ENCODE measurements around the gene EEFSEC.

Gene EEFSEC

DNA sequence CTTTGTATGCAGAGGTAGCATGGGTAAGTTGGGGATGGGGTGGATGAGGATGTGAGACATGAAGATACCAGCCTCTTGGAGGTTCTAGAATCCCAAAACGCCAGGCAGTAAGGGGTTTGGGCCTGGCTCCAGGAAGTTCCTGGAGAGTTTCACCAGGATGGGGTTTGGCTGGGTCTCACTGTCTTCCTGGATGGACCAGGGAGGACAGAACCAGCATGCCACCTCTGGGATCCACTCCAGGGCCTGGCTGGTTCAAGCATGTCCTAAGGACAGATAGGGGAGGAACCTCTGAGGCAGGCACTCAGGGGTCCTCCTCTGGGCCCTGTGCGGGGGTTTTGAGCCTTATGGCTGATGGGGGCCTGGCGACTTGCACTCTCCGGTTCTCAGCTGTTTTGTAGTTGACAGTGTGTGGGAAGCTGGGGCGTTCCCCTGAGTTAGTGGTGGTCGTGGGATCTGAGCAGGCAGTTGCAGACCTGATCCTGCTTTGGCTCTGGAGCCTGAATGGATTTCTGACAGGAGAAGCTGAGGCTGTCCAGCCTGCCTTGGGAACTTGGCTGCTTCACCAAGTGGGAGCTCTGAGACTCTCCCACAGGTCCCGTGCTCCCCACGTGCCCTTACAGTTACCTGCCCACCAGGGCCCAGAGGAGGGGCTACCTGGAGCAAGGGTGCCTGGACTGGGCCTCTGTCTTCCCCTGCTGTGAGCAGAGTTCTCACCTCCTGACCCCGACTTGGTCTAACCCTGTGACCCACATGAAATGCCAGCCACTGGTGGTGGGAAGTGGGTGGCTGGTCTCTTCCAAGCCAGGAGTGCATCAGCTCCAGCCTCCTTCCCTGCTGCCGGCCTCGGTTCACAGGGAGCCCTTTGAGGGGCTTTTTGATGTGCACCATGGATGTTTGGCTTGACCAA, 128.4 kb downstream of the EEFSEC start:
- Histone ChIP-seq H3K9me3 (no peaks in the 10 kb centered on the region), H4K20me1 (peaks cover 16% of the 10 kb centered on the region), H3K9ac (no peak overlapping the region), H3K4me1 (no peaks in the 10 kb centered on the region), H3K27me3 (no peaks in the 10 kb centered on the region), H3K4me2 (no peak overlapping the region), H3K4me3 (no peak overlapping the region), H3K36me3 (peaks cover 22% of the 10 kb centered on the region; the same call in 1 of the 2 replicates), H3K27ac (no peak overlapping the region)
- TF ChIP-seq Cebpa-rat (IDR thresholded peaks at IDR 0.05), result no peak

GRCh38 chr3:128282380-128283196, 129.3 kb downstream of the EEFSEC start:
- Histone ChIP-seq H3K9ac (no peak overlapping the region), H3K27ac (no peak overlapping the region), H4K20me1 (peaks cover 14% of the 10 kb centered on the region), H3K4me3 (no peak overlapping the region), H3K9me3 (no peaks in the 10 kb centered on the region), H3K27me3 (no peaks in the 10 kb centered on the region), H3K4me2 (no peak overlapping the region), H3K4me1 (no peaks in the 10 kb centered on the region), H3K36me3 (peaks cover 22% of the 10 kb centered on the region; the same call in 1 of the 2 replicates)
- no peak for TF ChIP-seq Cebpa-rat (IDR thresholded peaks at IDR 0.05)

GRCh38 chr3:128283421-128283820, 130.1 kb downstream of the EEFSEC start:
- Histone ChIP-seq H3K9ac (no peak overlapping the region), H3K27ac (no peak overlapping the region), H4K20me1 (peaks cover 8% of the 10 kb centered on the region; the same call in 1 of the 2 replicates), H3K4me1 (no peaks in the 10 kb centered on the region), H3K27me3 (no peaks in the 10 kb centered on the region), H3K36me3 (peaks cover 22% of the 10 kb centered on the region; the same call in 1 of the 2 replicates), H3K9me3 (no peaks in the 10 kb centered on the region), H3K4me3 (no peak overlapping the region), H3K4me2 (no peak overlapping the region)
- no peak for TF ChIP-seq Cebpa-rat (IDR thresholded peaks at IDR 0.05)

DNA sequence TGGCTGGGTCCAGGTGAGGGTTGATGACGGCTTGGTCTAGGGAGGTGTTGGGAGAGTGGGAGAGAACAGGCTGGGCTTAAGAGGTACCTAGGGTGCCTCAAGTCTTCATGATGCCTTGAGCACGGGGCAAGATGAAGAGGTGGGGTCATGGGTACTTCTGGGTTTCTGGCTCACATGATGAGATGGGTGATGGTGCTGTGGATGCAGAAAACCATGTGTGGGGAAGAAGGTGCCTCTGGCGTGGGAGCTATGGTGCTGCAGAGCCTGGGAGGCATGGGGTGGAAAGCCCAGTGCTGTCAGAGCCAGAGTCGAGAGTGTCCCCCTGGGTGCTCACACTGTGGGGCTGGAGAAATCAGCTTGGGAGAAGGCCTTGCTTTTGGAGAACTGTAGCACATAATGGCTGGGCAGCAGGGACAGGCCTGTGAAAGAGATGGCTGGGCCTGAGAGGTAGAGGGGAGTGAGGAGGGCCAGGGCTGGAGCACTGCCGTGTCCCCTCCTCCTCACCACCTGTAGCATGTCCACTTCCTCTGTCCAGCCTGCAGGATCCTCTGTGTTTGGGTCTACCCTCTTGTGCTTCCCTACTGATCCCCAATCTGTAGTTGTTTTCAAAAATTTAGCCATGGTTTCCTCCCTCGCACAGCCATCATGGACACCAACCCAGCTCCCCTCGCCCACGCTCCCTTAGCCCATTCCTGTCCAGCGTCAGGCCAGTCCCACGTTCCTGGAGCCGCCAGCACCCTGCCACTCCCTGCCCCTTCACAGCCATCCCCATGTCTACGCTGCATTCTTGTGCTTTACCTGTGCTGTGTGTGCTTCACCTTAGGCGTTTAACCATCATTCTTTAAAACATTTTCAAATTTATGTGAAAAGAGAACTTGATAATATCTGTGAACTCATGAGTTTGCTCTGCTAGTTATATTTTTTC, 132.0 kb downstream of the EEFSEC start:
- Histone ChIP-seq H3K36me3 (peaks cover 33% of the 10 kb centered on the region), H3K4me3 (no peak overlapping the region), H4K20me1 (peaks cover 18% of the 10 kb centered on the region; the same call in 1 of the 2 replicates), H3K9me3 (peaks cover 2% of the 10 kb centered on the region; the same call in 1 of the 2 replicates), H3K4me1 (no peaks in the 10 kb centered on the region), H3K9ac (no peak overlapping the region), H3K4me2 (no peak overlapping the region), H3K27me3 (no peaks in the 10 kb centered on the region), H3K27ac (no peak overlapping the region)
- TF ChIP-seq Cebpa-rat (IDR thresholded peaks at IDR 0.05), result no peak

DNA sequence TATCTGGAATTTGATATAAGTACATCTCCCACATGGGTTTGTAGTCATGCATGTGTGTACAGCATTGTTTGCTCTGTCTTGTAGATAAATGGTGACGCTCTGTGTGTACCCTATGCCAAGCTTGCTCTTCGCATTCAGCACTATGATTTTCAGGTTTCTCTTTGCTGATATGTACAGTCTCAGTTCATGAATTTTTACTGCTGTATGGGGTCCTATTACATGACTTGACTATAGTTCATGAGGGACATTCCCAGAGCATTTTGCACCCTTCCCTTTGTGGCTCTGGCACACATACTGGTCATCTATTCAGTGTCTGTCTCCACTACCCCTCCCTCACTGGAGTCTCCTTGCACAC, 132.7 kb downstream of the EEFSEC start:
- Histone ChIP-seq H3K36me3 (peaks cover 33% of the 10 kb centered on the region), H3K4me3 (no peak overlapping the region)
- no peak for TF ChIP-seq Cebpa-rat (IDR thresholded peaks at IDR 0.05)

DNA sequence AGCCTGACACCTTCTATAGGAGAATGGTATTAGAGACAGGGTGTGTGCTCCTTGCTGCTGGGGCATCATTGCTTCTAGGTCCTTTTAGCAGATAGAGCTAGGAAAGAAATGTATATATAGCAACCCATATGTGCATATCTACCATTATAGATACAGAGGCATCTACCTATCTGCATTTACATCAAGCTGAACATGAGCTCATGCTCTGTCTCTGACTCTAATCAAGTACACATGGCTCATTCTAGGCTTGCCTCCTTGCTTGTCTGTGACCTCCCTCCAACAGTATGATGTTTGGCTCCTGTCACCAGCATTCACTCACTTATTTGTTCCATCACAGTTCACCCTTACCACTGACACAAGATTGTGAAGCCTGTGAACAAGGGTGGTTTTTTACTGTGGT, 133.4 kb downstream of the EEFSEC start:
- Histone ChIP-seq H3K36me3 (peaks cover 33% of the 10 kb centered on the region), H3K4me2 (no peak overlapping the region), H3K9ac (no peak overlapping the region), H3K4me1 (no peaks in the 10 kb centered on the region), H4K20me1 (peaks cover 18% of the 10 kb centered on the region; the same call in 1 of the 2 replicates), H3K27me3 (no peaks in the 10 kb centered on the region), H3K27ac (no peak overlapping the region), H3K4me3 (no peak overlapping the region), H3K9me3 (peaks cover 7% of the 10 kb centered on the region; the same call in 1 of the 2 replicates)
- no peak for TF ChIP-seq Cebpa-rat (IDR thresholded peaks at IDR 0.05)

More for the DNA sequence above, 132.7 kb downstream of the EEFSEC start:
- Histone ChIP-seq H3K9ac (no peak overlapping the region), H3K4me2 (no peak overlapping the region), H3K27ac (no peak overlapping the region), H3K4me1 (no peaks in the 10 kb centered on the region), H4K20me1 (peaks cover 18% of the 10 kb centered on the region; the same call in 1 of the 2 replicates), H3K27me3 (no peaks in the 10 kb centered on the region), H3K9me3 (peaks cover 7% of the 10 kb centered on the region; the same call in 1 of the 2 replicates)

DNA sequence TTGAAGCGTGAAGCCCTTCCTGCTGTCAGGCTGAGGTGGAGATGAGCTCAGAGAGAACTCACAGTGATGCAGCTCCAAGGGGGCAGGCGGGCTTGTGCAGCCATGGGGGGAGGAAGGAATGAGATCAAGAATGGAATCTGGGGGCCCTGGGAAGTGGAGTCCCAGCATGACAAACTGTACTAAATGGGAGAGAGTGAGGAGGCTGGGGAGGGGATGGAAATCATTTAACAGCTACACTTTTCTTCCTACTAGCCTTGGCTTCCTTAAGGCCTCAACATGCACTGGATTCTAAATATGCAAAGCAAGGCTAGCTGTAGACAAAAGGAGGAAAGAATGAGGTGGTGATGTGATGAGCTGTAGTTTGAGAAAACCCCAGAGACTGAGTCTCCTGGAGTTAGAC, 133.9 kb downstream of the EEFSEC start:
- Histone ChIP-seq H3K4me1 (no peaks in the 10 kb centered on the region), H4K20me1 (peaks cover 18% of the 10 kb centered on the region; the same call in 1 of the 2 replicates), H3K9ac (no peak overlapping the region), H3K27me3 (no peaks in the 10 kb centered on the region), H3K4me3 (no peak overlapping the region), H3K27ac (no peak overlapping the region), H3K4me2 (no peak overlapping the region), H3K9me3 (peaks cover 7% of the 10 kb centered on the region; the same call in 1 of the 2 replicates), H3K36me3 (peaks cover 28% of the 10 kb centered on the region)
- no peak for TF ChIP-seq Cebpa-rat (IDR thresholded peaks at IDR 0.05)

- peaks cover 18% of the 10 kb centered on the region; the same call in 1 of the 2 replicates for H4K20me1 ChIP-seq
- no peaks in the 10 kb centered on the region for H3K27me3 ChIP-seq
- H3K9me3 ChIP-seq, result peaks cover 7% of the 10 kb centered on the region; the same call in 1 of the 2 replicates
- H3K4me3 ChIP-seq, result no peak overlapping the region
- no peaks in the 10 kb centered on the region for H3K4me1 ChIP-seq
- no peak overlapping the region for H3K9ac ChIP-seq
- H3K36me3 ChIP-seq, result peaks cover 11% of the 10 kb centered on the region
- TF ChIP-seq Cebpa-rat (IDR thresholded peaks at IDR 0.05), result no peak
- H3K4me2 ChIP-seq, result no peak overlapping the region
- H3K27ac ChIP-seq, result no peak overlapping the region
These were observed 136.3 kb downstream of the EEFSEC start for GRCh38 chr3:128289534-128289933.

- H3K9me3 ChIP-seq, result peaks cover 7% of the 10 kb centered on the region; the same call in 1 of the 2 replicates
- H3K27ac ChIP-seq, result no peak overlapping the region
These were observed 137.2 kb downstream of the EEFSEC start for GRCh38 chr3:128290484-128290883.

More at GRCh38 chr3:128290484-128290883, 137.2 kb downstream of the EEFSEC start:
- H3K4me2 ChIP-seq, result no peak overlapping the region
- H3K27me3 ChIP-seq, result no peaks in the 10 kb centered on the region
- H4K20me1 ChIP-seq, result 0 out of 2 replicates have a peak, but pooled peaks cover 12% of the 10 kb centered on the region
- H3K4me3 ChIP-seq, result no peak overlapping the region
- peaks cover 6% of the 10 kb centered on the region; the same call in 1 of the 2 replicates for H3K4me1 ChIP-seq
- peaks cover 11% of the 10 kb centered on the region for H3K36me3 ChIP-seq
- H3K9ac ChIP-seq, result no peak overlapping the region
- no peak for TF ChIP-seq Cebpa-rat (IDR thresholded peaks at IDR 0.05)

All from BLaER1 (cell line).